VCaP (cell line): ENCODE measurements around the gene CLPSL1.

Experiments
- H3K27ac ChIP-seq: fragments of 450-650 bp; 2 replicates; pipeline ENCODE4 v1.5.1; 2017
- CTCF ChIP-seq: fragments of 450-650 bp; conservative IDR thresholded peaks from 2 replicates; pipeline ENCODE4 v1.5.1; 2017; ENCODE audit warnings: mild to moderate bottlenecking, moderate library complexity

Gene CLPSL1

GRCh38 chr6:35781290-35781689, 471 bp downstream of the CLPSL1 start:
- no peak overlapping the region for H3K27ac ChIP-seq
- TF ChIP-seq CTCF: no peak

DNA sequence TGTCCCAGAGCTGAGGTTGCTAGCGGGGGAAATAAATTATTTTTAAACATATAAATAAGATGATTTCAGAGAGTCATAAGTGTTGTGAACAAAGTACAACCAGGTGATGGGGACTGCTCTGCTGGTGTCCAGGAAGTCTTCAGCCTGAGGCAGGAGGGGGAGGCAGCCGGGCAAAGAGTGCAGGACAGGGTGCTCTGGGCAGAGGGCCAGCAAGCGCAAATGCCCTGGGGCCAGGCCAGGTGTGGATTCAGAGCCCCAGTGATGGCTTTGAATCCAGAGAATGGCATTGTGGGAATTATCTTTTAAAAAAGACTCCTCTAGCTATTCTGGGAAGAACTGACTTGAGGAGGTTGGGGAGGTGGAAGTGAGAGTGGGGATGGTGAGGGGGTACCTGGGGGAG, 1.6 kb downstream of the CLPSL1 start:
- TF ChIP-seq CTCF: no peak
- H3K27ac ChIP-seq: no peak overlapping the region

- H3K27ac ChIP-seq: no peak overlapping the region
- TF ChIP-seq CTCF: no peak
Observed at GRCh38 chr6:35784200-35784599, 3.4 kb downstream of the CLPSL1 start.

DNA sequence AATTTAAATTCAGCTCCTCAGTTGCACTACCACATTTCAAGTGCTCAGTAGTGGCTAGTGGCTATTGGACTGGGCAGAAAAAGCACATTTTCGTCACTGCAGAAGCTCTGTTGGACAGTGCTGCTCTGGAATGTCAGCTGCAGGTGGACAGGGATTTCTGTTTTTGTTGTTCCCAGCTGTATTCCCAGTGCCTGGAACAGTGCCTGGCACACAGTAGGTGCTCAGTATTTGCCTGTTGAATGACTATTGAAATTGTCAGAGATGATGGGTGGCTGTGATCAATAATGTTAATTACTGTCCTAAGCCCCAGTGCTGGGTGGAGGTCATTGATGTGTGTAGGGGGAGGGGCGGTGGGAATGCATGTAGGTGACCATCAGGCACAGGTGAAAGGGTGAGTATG, 5.5 kb downstream of the CLPSL1 start:
- H3K27ac ChIP-seq: no peak overlapping the region
- TF ChIP-seq CTCF: no peak

DNA sequence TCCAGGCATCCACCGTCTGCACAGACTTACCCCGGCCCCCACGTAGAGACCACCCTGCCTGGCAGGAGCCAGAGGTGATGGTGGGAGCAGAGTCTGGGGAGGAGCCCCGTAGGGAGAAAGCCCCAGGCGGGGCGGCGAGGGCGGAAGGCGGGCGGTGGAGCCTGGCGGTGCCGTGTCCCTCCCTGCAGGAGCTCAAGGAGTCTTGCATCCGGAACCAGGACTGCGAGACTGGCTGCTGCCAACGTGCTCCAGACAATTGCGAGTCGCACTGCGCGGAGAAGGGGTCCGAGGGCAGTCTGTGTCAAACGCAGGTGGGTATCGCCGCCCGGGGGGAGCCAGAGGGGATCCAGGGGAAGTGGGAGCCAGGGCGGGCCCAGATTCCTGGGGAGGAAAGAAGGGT, 6.0 kb downstream of the CLPSL1 start:
- H3K27ac ChIP-seq: no peak overlapping the region
- no peak for TF ChIP-seq CTCF

DNA sequence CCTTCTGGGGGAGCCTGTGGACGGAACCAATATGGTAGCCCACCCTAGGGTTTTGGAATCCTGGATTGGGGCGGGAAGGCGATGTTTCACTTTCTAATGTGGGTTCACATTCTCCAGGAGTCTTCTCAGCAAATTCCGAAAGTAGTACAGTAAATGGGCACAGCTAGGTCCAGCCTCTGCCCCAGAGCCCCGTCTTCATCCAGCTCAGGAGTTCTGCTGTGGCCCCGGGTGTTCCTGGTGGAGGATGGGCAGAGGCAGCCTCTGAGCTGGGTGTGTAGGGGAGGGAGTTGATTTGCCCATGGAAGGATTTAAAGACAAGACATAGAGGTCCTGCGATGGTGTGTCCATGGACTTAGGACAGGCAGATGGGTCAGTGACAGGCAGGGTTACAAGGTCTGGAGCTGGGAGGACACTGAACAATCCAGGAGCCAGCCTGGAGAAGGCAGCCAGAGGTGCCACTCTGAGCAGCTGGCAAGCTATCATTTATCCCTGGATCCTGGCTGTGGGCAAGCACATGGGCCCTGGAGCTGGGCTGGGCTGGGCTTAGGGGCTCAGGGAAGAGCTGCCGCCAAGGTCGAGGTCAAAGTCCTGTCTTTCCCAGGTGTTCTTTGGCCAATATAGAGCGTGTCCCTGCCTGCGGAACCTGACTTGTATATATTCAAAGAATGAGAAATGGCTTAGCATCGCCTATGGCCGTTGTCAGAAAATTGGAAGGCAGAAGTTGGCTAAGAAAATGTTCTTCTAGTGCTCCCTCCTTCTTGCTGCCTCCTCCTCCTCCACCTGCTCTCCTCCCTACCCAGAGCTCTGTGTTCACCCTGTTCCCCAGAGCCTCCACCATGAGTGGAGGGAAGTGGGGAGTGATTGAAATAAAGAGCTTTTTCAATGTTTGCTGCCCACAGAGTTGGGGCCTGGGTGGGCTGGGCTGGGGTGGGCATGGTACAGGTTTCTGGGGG, 6.7 kb downstream of the CLPSL1 start:
- no peak overlapping the region for H3K27ac ChIP-seq
- no peak for TF ChIP-seq CTCF

- H3K27ac ChIP-seq: no peak overlapping the region
- TF ChIP-seq CTCF: no peak
Observed at GRCh38 chr6:35788423-35788982, 7.7 kb downstream of the CLPSL1 start.
